SK-N-SH treated with all-trans-retinoic acid at 6 μM for 48 hours (cell line): ENCODE results near the gene CSGALNACT2.

Experiments used
- ATAC-seq: fragments of 200-7000 bp; cut with Tn5 transposase; 3 replicates; pipeline ENCODE4 v1.9.1; 2020; ENCODE audit warnings: mild to moderate bottlenecking, moderate library complexity
- ARNTL ChIP-seq: fragments of 450-650 bp; formaldehyde crosslinking; IDR thresholded peaks from 2 replicates; pipeline ENCODE4 v1.5.0; 2020; ENCODE audit warnings: low read depth, mild to moderate bottlenecking, moderate library complexity, borderline replicate concordance
- BACH2 ChIP-seq: fragments of 250-450 bp; sonication (Bioruptor Pico); IDR thresholded peaks from 2 replicates; pipeline ENCODE4 v1.9.0; 2021; ENCODE audit warnings: mild to moderate bottlenecking, borderline replicate concordance
- CSDC2 ChIP-seq: fragments of 250-450 bp; sonication (Bioruptor Pico); IDR thresholded peaks from 2 replicates; pipeline ENCODE4 v1.5.0; 2020; ENCODE audit warnings: mild to moderate bottlenecking, moderate library complexity
- ESRRG ChIP-seq: fragments of 250-450 bp; sonication (Bioruptor Pico); IDR thresholded peaks from 2 replicates; pipeline ENCODE4 v1.6.1; 2021; ENCODE audit warnings: mild to moderate bottlenecking
- GLIS3 ChIP-seq: fragments of 250-450 bp; sonication (Bioruptor Pico); IDR thresholded peaks from 2 replicates; pipeline ENCODE4 v1.5.0; 2020; ENCODE audit warnings: mild to moderate bottlenecking, moderate library complexity
- ISL1 ChIP-seq: fragments of 250-450 bp; sonication (Bioruptor Pico); IDR thresholded peaks from 2 replicates; pipeline ENCODE4 v2.1.2; 2022; ENCODE audit warnings: mild to moderate bottlenecking, moderate library complexity
- PPARA ChIP-seq: fragments of 250-450 bp; sonication (Bioruptor Pico); IDR thresholded peaks from 2 replicates; pipeline ENCODE4 v1.5.0; 2020; ENCODE audit warnings: mild to moderate bottlenecking, borderline replicate concordance
- RARB ChIP-seq: fragments of 250-450 bp; sonication (Bioruptor Pico); IDR thresholded peaks from 2 replicates; pipeline ENCODE4 v1.8.0; 2021; ENCODE audit warnings: mild to moderate bottlenecking, moderate library complexity
- SNAI2 ChIP-seq: fragments of 250-450 bp; sonication (Bioruptor Pico); IDR thresholded peaks from 2 replicates; pipeline ENCODE4 v1.5.0; 2020; ENCODE audit warnings: mild to moderate bottlenecking, moderate library complexity
- TCF4 ChIP-seq: fragments of 250-450 bp; sonication (Bioruptor Pico); IDR thresholded peaks from 2 replicates; pipeline ENCODE4 v1.8.0; 2021; ENCODE audit warnings: mild to moderate bottlenecking, moderate library complexity, borderline replicate concordance
- TOX ChIP-seq: fragments of 250-450 bp; sonication (Bioruptor Pico); IDR thresholded peaks from 2 replicates; pipeline ENCODE4 v1.8.0; 2021; ENCODE audit warnings: mild to moderate bottlenecking, moderate library complexity, borderline replicate concordance
- TSHZ2 ChIP-seq: fragments of 250-450 bp; sonication (Bioruptor Pico); IDR thresholded peaks from 2 replicates; pipeline ENCODE4 v1.5.0; 2020; ENCODE audit warnings: mild to moderate bottlenecking, moderate library complexity
- ZC3H10 ChIP-seq: fragments of 250-450 bp; sonication (Bioruptor Pico); IDR thresholded peaks from 2 replicates; pipeline ENCODE4 v1.5.1; 2021; ENCODE audit warnings: mild to moderate bottlenecking, moderate library complexity
- ZFP3 ChIP-seq: fragments of 250-450 bp; sonication (Bioruptor Pico); IDR thresholded peaks from 2 replicates; pipeline ENCODE4 v1.5.0; 2020; ENCODE audit warnings: mild to moderate bottlenecking, moderate library complexity
- ZFP30 ChIP-seq: fragments of 450-650 bp; formaldehyde crosslinking; IDR thresholded peaks from 2 replicates; pipeline ENCODE4 v1.5.0; 2022; ENCODE audit warnings: mild to moderate bottlenecking, moderate library complexity
- ZNF565 ChIP-seq: fragments of 450-650 bp; formaldehyde crosslinking; conservative IDR thresholded peaks from 2 replicates; pipeline ENCODE4 v1.5.0; 2020; ENCODE audit warnings: low read depth, mild to moderate bottlenecking, moderate library complexity
- ZNF70 ChIP-seq: fragments of 450-650 bp; formaldehyde crosslinking; IDR thresholded peaks from 2 replicates; pipeline ENCODE4 v1.5.0; 2020; ENCODE audit warnings: mild to moderate bottlenecking, moderate library complexity
- ZNF8 ChIP-seq: fragments of 450-650 bp; formaldehyde crosslinking; IDR thresholded peaks from 2 replicates; pipeline ENCODE4 v1.5.0; 2020; ENCODE audit warnings: mild to moderate bottlenecking, moderate library complexity
- TF ChIP-seq, protein P1 (sequence below): fragments of 250-450 bp; sonication (Bioruptor Pico); IDR thresholded peaks from 2 replicates; pipeline ENCODE4 v1.8.0; 2021; ENCODE audit warnings: low read depth, mild to moderate bottlenecking, moderate library complexity, borderline replicate concordance
- TF ChIP-seq, protein P2 (sequence below): fragments of 250-450 bp; sonication (Bioruptor Pico); IDR thresholded peaks from 2 replicates; pipeline ENCODE4 v1.8.0; 2020; ENCODE audit warnings: mild to moderate bottlenecking, moderate library complexity, borderline replicate concordance
- TF ChIP-seq, protein P3 (sequence below): fragments of 250-450 bp; sonication (Bioruptor Pico); IDR thresholded peaks from 2 replicates; pipeline ENCODE4 v1.5.1; 2020; ENCODE audit warnings: low read depth, mild to moderate bottlenecking, moderate library complexity

Gene CSGALNACT2

GRCh38 chr10:43208147-43209073 lies 70.2 kb downstream of the CSGALNACT2 start (continued):
- TF ChIP-seq RARB (CRISPR knock-in tag) (no peak), ZNF565 (CRISPR knock-in tag) (no peak), PPARA (CRISPR knock-in tag) (no peak)

GRCh38 chr10:43209074-43209455 lies 70.8 kb downstream of the CSGALNACT2 start:
- TF ChIP-seq, protein P1, sequence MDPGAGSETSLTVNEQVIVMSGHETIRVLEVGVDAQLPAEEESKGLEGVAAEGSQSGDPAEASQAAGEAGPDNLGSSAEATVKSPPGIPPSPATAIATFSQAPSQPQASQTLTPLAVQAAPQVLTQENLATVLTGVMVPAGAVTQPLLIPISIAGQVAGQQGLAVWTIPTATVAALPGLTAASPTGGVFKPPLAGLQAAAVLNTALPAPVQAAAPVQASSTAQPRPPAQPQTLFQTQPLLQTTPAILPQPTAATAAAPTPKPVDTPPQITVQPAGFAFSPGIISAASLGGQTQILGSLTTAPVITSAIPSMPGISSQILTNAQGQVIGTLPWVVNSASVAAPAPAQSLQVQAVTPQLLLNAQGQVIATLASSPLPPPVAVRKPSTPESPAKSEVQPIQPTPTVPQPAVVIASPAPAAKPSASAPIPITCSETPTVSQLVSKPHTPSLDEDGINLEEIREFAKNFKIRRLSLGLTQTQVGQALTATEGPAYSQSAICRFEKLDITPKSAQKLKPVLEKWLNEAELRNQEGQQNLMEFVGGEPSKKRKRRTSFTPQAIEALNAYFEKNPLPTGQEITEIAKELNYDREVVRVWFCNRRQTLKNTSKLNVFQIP: no peak
- TF ChIP-seq CSDC2: no peak
- TF ChIP-seq ZNF70 (CRISPR knock-in tag): no peak
- TF ChIP-seq ESRRG (CRISPR knock-in tag): no peak
- TF ChIP-seq ZFP3 (CRISPR knock-in tag): no peak
- TF ChIP-seq ZNF8 (CRISPR knock-in tag): no peak
- no peak for TF ChIP-seq TSHZ2 (CRISPR knock-in tag)
- TF ChIP-seq ARNTL: no peak
- no peak for TF ChIP-seq TOX (CRISPR knock-in tag)
- TF ChIP-seq SNAI2 (CRISPR knock-in tag): no peak
- TF ChIP-seq RARB (CRISPR knock-in tag): no peak
- TF ChIP-seq BACH2 (CRISPR knock-in tag): no peak
- no peak for TF ChIP-seq ZC3H10 (CRISPR knock-in tag)
- no peak for TF ChIP-seq ISL1
- no peak for TF ChIP-seq GLIS3 (CRISPR knock-in tag)
- TF ChIP-seq, protein P2, sequence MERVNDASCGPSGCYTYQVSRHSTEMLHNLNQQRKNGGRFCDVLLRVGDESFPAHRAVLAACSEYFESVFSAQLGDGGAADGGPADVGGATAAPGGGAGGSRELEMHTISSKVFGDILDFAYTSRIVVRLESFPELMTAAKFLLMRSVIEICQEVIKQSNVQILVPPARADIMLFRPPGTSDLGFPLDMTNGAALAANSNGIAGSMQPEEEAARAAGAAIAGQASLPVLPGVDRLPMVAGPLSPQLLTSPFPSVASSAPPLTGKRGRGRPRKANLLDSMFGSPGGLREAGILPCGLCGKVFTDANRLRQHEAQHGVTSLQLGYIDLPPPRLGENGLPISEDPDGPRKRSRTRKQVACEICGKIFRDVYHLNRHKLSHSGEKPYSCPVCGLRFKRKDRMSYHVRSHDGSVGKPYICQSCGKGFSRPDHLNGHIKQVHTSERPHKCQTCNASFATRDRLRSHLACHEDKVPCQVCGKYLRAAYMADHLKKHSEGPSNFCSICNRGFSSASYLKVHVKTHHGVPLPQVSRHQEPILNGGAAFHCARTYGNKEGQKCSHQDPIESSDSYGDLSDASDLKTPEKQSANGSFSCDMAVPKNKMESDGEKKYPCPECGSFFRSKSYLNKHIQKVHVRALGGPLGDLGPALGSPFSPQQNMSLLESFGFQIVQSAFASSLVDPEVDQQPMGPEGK (CRISPR knock-in tag): no peak
- TF ChIP-seq, protein P3, sequence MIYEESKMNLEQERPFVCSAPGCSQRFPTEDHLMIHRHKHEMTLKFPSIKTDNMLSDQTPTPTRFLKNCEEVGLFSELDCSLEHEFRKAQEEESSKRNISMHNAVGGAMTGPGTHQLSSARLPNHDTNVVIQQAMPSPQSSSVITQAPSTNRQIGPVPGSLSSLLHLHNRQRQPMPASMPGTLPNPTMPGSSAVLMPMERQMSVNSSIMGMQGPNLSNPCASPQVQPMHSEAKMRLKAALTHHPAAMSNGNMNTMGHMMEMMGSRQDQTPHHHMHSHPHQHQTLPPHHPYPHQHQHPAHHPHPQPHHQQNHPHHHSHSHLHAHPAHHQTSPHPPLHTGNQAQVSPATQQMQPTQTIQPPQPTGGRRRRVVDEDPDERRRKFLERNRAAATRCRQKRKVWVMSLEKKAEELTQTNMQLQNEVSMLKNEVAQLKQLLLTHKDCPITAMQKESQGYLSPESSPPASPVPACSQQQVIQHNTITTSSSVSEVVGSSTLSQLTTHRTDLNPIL (CRISPR knock-in tag): no peak
- no peak for ATAC-seq

DNA sequence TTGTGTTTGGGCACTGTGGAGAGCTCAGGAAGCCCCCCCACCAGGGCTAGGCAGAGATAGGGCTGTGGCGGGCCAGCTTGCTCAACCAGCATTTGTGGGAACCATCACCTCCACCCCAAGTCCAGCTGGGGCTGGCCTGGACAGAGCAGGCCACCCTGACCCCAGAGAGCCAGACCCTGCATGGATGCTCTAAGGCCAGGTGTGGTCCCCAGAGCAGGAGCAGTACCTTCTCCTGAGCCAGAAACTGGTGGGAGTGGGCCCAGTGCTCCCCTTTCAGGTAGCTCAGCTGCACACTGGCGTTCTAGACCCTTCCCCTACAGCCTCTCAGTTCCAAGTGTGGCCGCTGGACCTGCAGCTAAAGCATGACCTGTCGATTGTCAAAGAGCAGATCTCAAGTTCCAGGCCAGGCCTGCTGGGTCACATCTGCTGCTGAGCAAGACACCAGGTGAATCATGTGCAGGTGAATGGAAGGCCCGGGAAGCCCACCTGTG lies 71.5 kb downstream of the CSGALNACT2 start:
- TF ChIP-seq ZFP3 (CRISPR knock-in tag) (no peak), TCF4 (CRISPR knock-in tag) (no peak), SNAI2 (CRISPR knock-in tag) (no peak)
- ATAC-seq: no peak

DNA sequence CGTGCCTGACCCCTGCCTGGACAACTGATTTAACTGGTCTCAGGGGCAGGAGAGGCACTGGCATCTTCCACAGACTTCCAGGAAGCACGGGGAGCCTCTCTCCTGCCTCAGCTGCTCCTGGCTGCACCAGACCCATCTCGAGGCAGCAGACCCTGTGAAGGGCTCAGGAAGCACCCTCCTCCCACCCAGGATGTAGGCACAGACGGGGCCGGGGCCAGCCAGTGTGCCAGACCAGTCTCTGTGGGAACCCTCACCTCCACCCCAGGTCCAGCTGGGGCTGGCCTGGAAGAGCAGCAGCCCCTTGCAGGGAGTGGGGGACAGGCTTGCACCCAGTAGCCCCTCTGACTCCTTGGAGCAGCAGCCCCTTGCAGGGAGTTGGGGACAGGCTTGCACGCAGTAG lies 72.3 kb downstream of the CSGALNACT2 start:
- no peak for ATAC-seq
- TF ChIP-seq ZFP30 (CRISPR knock-in tag) (no peak), PPARA (CRISPR knock-in tag) (no peak), ARNTL (no peak), ZFP3 (CRISPR knock-in tag) (no peak), GLIS3 (CRISPR knock-in tag) (no peak)
